Effector memory CD8-positive, alpha-beta T cell (primary cell): ENCODE results near the gene ST6GALNAC3.

Source experiments
- ATAC-seq: fragments of 150-1000 bp; cut with Tn5 transposase; replicated peaks from 2 replicates; pipeline ENCODE4 v1.10.0; 2021; ENCODE audit warnings: mild to moderate bottlenecking, moderate library complexity
- DNase-seq, 3 experiments: peaks; one replicate each; pipeline ENCODE4 v3.0.0; 2021
- H3K27ac Mint-ChIP-seq, 2 donors: one replicate each; pipeline ENCODE4 v1.8.0; 2022; ENCODE audit warnings: mild to moderate bottlenecking in 2 of 2, mixed read lengths in 2 of 2, moderate library complexity in 2 of 2
- H3K27me3 Mint-ChIP-seq, 2 donors: one replicate each; pipeline ENCODE4 v1.8.0; 2022; ENCODE audit warnings: mixed read lengths in 2 of 2
- H3K36me3 Mint-ChIP-seq: one replicate; pipeline ENCODE4 v1.8.0; 2022; ENCODE audit warnings: mild to moderate bottlenecking, moderate library complexity, mixed read lengths; ENCODE audit not compliant: insufficient read depth
- H3K4me1 Mint-ChIP-seq, 2 donors: one replicate each; pipeline ENCODE4 v1.8.0; 2022; ENCODE audit warnings: low read depth in 2 of 2, mixed read lengths in 2 of 2
- H3K4me3 Mint-ChIP-seq, 2 donors: one replicate each; pipeline ENCODE4 v1.8.0; 2022; ENCODE audit warnings: mild to moderate bottlenecking in 2 of 2, mixed read lengths in 2 of 2, moderate library complexity in 2 of 2
- H3K9me3 Mint-ChIP-seq, 2 donors: one replicate each; pipeline ENCODE4 v1.8.0; 2022; ENCODE audit warnings: mixed read lengths in 2 of 2

The ST6GALNAC3 gene

DNA sequence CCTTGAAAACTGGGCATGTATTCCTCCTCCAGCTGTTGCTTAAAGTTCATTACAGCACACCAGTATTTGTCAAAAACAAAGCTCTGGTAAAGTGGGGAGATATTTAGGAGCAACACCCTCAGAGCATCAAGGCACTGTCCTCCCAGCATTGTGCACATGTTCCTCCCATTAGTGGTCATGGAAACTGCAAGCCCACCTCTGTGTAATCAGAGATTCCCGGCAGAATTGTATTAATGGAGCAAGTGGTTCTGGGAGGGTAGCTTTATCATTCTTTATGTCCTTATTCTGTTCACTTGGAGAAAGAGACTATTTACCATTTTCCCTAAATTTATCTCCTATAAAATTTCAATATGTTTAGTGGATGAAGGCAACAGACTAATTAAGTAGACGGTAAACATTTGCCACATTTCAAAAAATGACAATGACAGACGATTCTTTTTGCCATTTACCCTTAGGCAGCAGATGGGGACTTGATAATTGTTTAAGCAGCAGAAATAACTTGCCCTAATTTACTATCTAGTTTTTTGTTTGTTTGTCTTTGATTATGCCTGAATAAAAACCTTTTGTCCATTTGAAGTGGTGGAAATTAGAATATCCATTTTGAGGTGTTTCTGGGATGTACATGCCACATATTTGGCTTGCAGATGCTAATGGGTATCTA is 503.1 kb downstream of the ST6GALNAC3 start:
- DNase-seq (no peak), ATAC-seq (no peak)
- no peaks in the 10 kb centered on the region for H3K36me3 Mint-ChIP-seq
- no peak overlapping the region for H3K27ac Mint-ChIP-seq
- H3K27me3 Mint-ChIP-seq: no peaks in the 10 kb centered on the region
- H3K9me3 Mint-ChIP-seq: peaks cover 0 to 5% of the 10 kb centered on the region in 2 donors
- no peaks in the 10 kb centered on the region for H3K4me1 Mint-ChIP-seq
- no peak overlapping the region for H3K4me3 Mint-ChIP-seq

GRCh38 chr1:76580206-76580605 is 505.7 kb downstream of the ST6GALNAC3 start:
- Mint-ChIP-seq H3K36me3 (no peaks in the 10 kb centered on the region), H3K4me3 (no peak overlapping the region), H3K4me1 (no peaks in the 10 kb centered on the region), H3K27ac (no peak overlapping the region), H3K27me3 (no peaks in the 10 kb centered on the region), H3K9me3 (peaks cover 0 to 5% of the 10 kb centered on the region in 2 donors)
- DNase-seq (no peak), ATAC-seq (no peak)

DNA sequence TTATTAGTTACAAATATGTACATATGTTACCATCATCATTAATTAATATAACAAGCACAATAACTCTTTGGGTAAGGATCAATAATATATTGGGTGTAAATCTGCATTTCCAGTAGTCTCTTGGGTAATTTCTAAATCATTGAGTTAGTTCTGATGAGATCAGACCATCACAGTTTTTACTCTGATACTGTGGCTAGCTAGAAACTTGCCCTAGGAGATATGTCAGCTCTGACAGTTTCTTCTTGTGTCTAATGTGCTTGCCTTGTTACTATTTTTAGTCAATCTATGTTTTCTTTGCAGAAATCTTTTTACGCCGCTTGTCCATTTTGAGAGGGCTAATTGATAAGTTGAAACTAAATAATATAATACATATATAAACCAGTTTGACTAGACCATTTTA is 507.2 kb downstream of the ST6GALNAC3 start:
- no peak overlapping the region for H3K4me3 Mint-ChIP-seq
- no peaks in the 10 kb centered on the region for H3K4me1 Mint-ChIP-seq
- peaks cover 0 to 5% of the 10 kb centered on the region in 2 donors for H3K9me3 Mint-ChIP-seq

GRCh38 chr1:76583235-76583868 is 508.8 kb downstream of the ST6GALNAC3 start:
- peaks cover 0 to 5% of the 10 kb centered on the region in 2 donors for H3K9me3 Mint-ChIP-seq
- no peak overlapping the region for H3K4me3 Mint-ChIP-seq
- no peak for DNase-seq
- no peaks in the 10 kb centered on the region for H3K36me3 Mint-ChIP-seq
- no peaks in the 10 kb centered on the region for H3K4me1 Mint-ChIP-seq
- no peak overlapping the region for H3K27ac Mint-ChIP-seq
- no peaks in the 10 kb centered on the region for H3K27me3 Mint-ChIP-seq
- no peak for ATAC-seq

More for the DNA sequence above, 507.2 kb downstream of the ST6GALNAC3 start:
- Mint-ChIP-seq H3K27ac (no peak overlapping the region), H3K36me3 (no peaks in the 10 kb centered on the region), H3K27me3 (no peaks in the 10 kb centered on the region)
- ATAC-seq (no peak), DNase-seq (no peak)

GRCh38 chr1:76583875-76584477 is 509.4 kb downstream of the ST6GALNAC3 start:
- Mint-ChIP-seq H3K36me3 (no peaks in the 10 kb centered on the region), H3K27ac (no peak overlapping the region), H3K4me3 (no peak overlapping the region), H3K27me3 (no peaks in the 10 kb centered on the region), H3K9me3 (peaks cover 0 to 5% of the 10 kb centered on the region in 2 donors), H3K4me1 (no peaks in the 10 kb centered on the region)
- DNase-seq (no peak), ATAC-seq (no peak)

- Mint-ChIP-seq H3K4me1 (no peaks in the 10 kb centered on the region), H3K27me3 (no peaks in the 10 kb centered on the region), H3K36me3 (no peaks in the 10 kb centered on the region), H3K4me3 (no peak overlapping the region), H3K27ac (no peak overlapping the region), H3K9me3 (no peaks in the 10 kb centered on the region)
- DNase-seq (no peak), ATAC-seq (no peak)
These were observed 511.6 kb downstream of the ST6GALNAC3 start for GRCh38 chr1:76585980-76586674.

- DNase-seq: no peak
These were observed 512.7 kb downstream of the ST6GALNAC3 start for GRCh38 chr1:76587212-76587611.

DNA sequence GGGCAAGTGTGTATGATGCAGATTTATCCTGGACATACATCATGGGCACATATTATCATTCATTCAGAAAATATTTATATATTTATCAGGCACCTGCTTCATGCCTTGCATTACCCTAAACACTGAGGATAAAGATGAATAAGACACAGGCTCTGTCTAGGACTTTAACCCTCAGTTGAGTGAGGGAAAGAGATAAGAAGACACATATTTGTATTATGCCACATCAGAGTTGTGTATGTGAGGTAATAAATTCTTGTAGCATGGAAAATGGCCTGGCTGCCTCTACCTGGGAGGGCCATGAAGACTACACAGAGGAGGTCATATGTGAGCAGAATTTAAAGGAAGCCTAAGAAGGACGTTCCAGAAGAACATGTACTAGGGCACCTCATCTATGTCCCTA is 516.9 kb downstream of the ST6GALNAC3 start:
- DNase-seq: no peak
- H3K4me1 Mint-ChIP-seq: no peaks in the 10 kb centered on the region
- H3K4me3 Mint-ChIP-seq: no peak overlapping the region
- H3K36me3 Mint-ChIP-seq: no peaks in the 10 kb centered on the region
- ATAC-seq: no peak
- H3K27ac Mint-ChIP-seq: no peak overlapping the region
- H3K27me3 Mint-ChIP-seq: no peaks in the 10 kb centered on the region
- no peaks in the 10 kb centered on the region for H3K9me3 Mint-ChIP-seq

More at GRCh38 chr1:76587212-76587611, 512.7 kb downstream of the ST6GALNAC3 start:
- Mint-ChIP-seq H3K9me3 (no peaks in the 10 kb centered on the region), H3K27me3 (no peaks in the 10 kb centered on the region), H3K36me3 (no peaks in the 10 kb centered on the region), H3K4me1 (no peaks in the 10 kb centered on the region), H3K27ac (no peak overlapping the region), H3K4me3 (no peak overlapping the region)
- no peak for ATAC-seq

- no peak overlapping the region for H3K4me3 Mint-ChIP-seq
- no peak for DNase-seq
- no peaks in the 10 kb centered on the region for H3K36me3 Mint-ChIP-seq
- no peaks in the 10 kb centered on the region for H3K27me3 Mint-ChIP-seq
- no peaks in the 10 kb centered on the region for H3K4me1 Mint-ChIP-seq
- no peaks in the 10 kb centered on the region for H3K9me3 Mint-ChIP-seq
- ATAC-seq: no peak
- no peak overlapping the region for H3K27ac Mint-ChIP-seq
These were observed 517.4 kb downstream of the ST6GALNAC3 start for GRCh38 chr1:76591963-76592362.

- ATAC-seq (no peak), DNase-seq (no peak)
- Mint-ChIP-seq H3K36me3 (no peaks in the 10 kb centered on the region), H3K4me1 (no peaks in the 10 kb centered on the region), H3K27me3 (no peaks in the 10 kb centered on the region), H3K27ac (no peak overlapping the region), H3K9me3 (no peaks in the 10 kb centered on the region), H3K4me3 (no peak overlapping the region)
These were observed 518.6 kb downstream of the ST6GALNAC3 start for GRCh38 chr1:76593141-76593540.

- no peak for DNase-seq
These were observed 519.1 kb downstream of the ST6GALNAC3 start for GRCh38 chr1:76593618-76594017.

GRCh38 chr1:76595024-76595423 is 520.5 kb downstream of the ST6GALNAC3 start:
- DNase-seq (no peak), ATAC-seq (no peak)
- Mint-ChIP-seq H3K4me3 (no peak overlapping the region), H3K36me3 (no peaks in the 10 kb centered on the region), H3K4me1 (no peaks in the 10 kb centered on the region), H3K27ac (no peak overlapping the region), H3K9me3 (peaks cover 0 to 1% of the 10 kb centered on the region in 2 donors), H3K27me3 (no peaks in the 10 kb centered on the region)

More at GRCh38 chr1:76593618-76594017, 519.1 kb downstream of the ST6GALNAC3 start:
- no peak for ATAC-seq
- Mint-ChIP-seq H3K36me3 (no peaks in the 10 kb centered on the region), H3K27me3 (no peaks in the 10 kb centered on the region), H3K27ac (no peak overlapping the region), H3K9me3 (no peaks in the 10 kb centered on the region), H3K4me1 (no peaks in the 10 kb centered on the region), H3K4me3 (no peak overlapping the region)

DNA sequence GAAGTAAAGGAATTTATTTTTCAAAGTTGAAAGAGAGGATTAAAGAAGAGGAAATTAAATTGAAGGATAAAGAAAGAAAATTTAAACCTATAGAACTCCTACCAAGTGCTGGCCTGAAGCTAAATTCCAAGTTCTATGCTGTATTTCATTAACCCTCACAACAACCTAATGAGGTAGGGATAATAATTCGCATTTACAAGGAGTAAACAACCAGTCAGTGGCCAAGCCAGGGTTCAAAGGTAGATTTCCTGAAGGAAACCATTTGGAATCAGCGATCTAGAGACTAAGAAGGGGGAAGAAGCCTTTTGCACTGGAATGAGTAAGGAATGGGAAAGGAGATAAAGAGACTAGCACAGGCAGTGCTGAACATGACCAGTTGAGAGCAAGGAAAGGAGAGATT is 526.9 kb downstream of the ST6GALNAC3 start:
- H3K36me3 Mint-ChIP-seq: no peaks in the 10 kb centered on the region
- no peak overlapping the region for H3K4me3 Mint-ChIP-seq
- no peak for ATAC-seq
- no peak for DNase-seq
- no peaks in the 10 kb centered on the region for H3K4me1 Mint-ChIP-seq
- no peaks in the 10 kb centered on the region for H3K27me3 Mint-ChIP-seq
- H3K27ac Mint-ChIP-seq: no peak overlapping the region
- H3K9me3 Mint-ChIP-seq: peaks cover 4 to 12% of the 10 kb centered on the region in 2 donors
